CD8-positive, alpha-beta memory T cell (primary cell): ENCODE data around the gene BAZ2A. TPM values are rescaled to one million over a fixed set of nuclear protein-coding genes. Genes with fewer than 3 reads are reported as not detected.
"Not testable (repeated sequence)": the region's sequence is repeated elsewhere in the genome, so short reads cannot be mapped to it uniquely, and the experiment has no call there.

Experiments
- CTCF ChIA-PET: fragments of 350-600 bp; sonication (Branson Sonifier 250); formaldehyde crosslinking; loops from one replicate; lab custom pipeline; 2021; ENCODE audit warnings: antibody characterized with exemption; lab: Charles Lee
- POLR2A ChIA-PET: fragments of 350-600 bp; sonication (Branson Sonifier 250); formaldehyde crosslinking; loops from one replicate; lab custom pipeline; 2021; ENCODE audit warnings: antibody characterized with exemption; lab: Charles Lee
- DNase-seq, 5 donors: peaks; one replicate each; pipeline versions ENCODE4 v3.0.0 to v3.0.0-alpha.2; 2020 to 2022; ENCODE audit warnings: mixed read lengths in 1 of 5
- H3K27ac ChIP-seq: one replicate; pipeline ENCODE4 v1.7.0; 2013; ENCODE audit warnings: low read depth, mild to moderate bottlenecking, low read length, moderate library complexity
- H3K27me3 ChIP-seq: 2 replicates; pipeline ENCODE4 v1.7.0; 2013; ENCODE audit warnings: low read length, mild to moderate bottlenecking; ENCODE audit not compliant: insufficient read depth, poor library complexity, severe bottlenecking
- H3K36me3 ChIP-seq: 2 replicates; pipeline ENCODE4 v1.7.0; 2013; ENCODE audit warnings: mild to moderate bottlenecking, low read length, moderate library complexity; ENCODE audit not compliant: insufficient read depth
- H3K4me1 ChIP-seq: 2 replicates; pipeline ENCODE4 v1.7.0; 2013; ENCODE audit warnings: mild to moderate bottlenecking, low read length, moderate library complexity; ENCODE audit not compliant: insufficient read depth
- H3K4me3 ChIP-seq: 2 replicates; pipeline ENCODE4 v1.7.0; 2013; ENCODE audit warnings: mild to moderate bottlenecking, low read length
- H3K9me3 ChIP-seq: 2 replicates; pipeline ENCODE4 v1.7.0; 2013; ENCODE audit warnings: mild to moderate bottlenecking, low read length
- H3K27ac Mint-ChIP-seq, 8 donors: one replicate each; pipeline ENCODE4 v1.8.0; 2020 to 2021; ENCODE audit warnings: mixed read lengths in 8 of 8, mild to moderate bottlenecking in 6 of 8, inconsistent platforms in 3 of 8, moderate library complexity in 3 of 8
- H3K27me3 Mint-ChIP-seq, 2 donors: one replicate each; pipeline ENCODE4 v1.8.0; 2020 to 2021; ENCODE audit warnings: mixed read lengths in 2 of 2, mild to moderate bottlenecking in 1 of 2, moderate library complexity in 1 of 2
- H3K36me3 Mint-ChIP-seq, 3 donors: one replicate each; pipeline ENCODE4 v1.8.0; 2020 to 2021; ENCODE audit warnings: mixed read lengths in 3 of 3, inconsistent platforms in 1 of 3, mild to moderate bottlenecking in 1 of 3
- H3K4me1 Mint-ChIP-seq, 3 donors: one replicate each; pipeline ENCODE4 v1.8.0; 2020 to 2021; ENCODE audit warnings: mixed read lengths in 3 of 3, inconsistent platforms in 1 of 3, mild to moderate bottlenecking in 1 of 3
- H3K4me3 Mint-ChIP-seq, 7 donors: one replicate each; pipeline ENCODE4 v1.8.0; 2020 to 2021; ENCODE audit warnings: mixed read lengths in 7 of 7, mild to moderate bottlenecking in 6 of 7, moderate library complexity in 4 of 7, inconsistent platforms in 2 of 7
- H3K9me3 Mint-ChIP-seq, 5 donors: one replicate each; pipeline ENCODE4 v1.8.0; 2020 to 2022; ENCODE audit warnings: mixed read lengths in 5 of 5, mild to moderate bottlenecking in 3 of 5, moderate library complexity in 2 of 5, inconsistent platforms in 1 of 5
- polyA plus RNA-seq: library from polyadenylated mRNA; unstranded; fragments of 300-500 nt; fragmentation: Illumina TruSeq; gene quantifications from one replicate; pipeline ENCODE4 v1.2.3, GENCODE V29; 2021
- total RNA-seq, 2 experiments: library from RNA; stranded (reverse); gene quantifications; one replicate each; pipeline ENCODE4 v1.2.3, GENCODE V29; 2021

Gene BAZ2A
- total and polyA plus RNA-seq, 3 experiments from 2014 or later, result 36.4 to 89.1 (median 87.3) TPM

- H3K4me1 Mint-ChIP-seq, result peaks cover 17 to 27% (median 18%) of the 10 kb centered on the region in 3 donors
- ChIA-PET POLR2A (no interaction called here), CTCF (no interaction called here)
- H3K9me3 Mint-ChIP-seq, result no peaks in the 10 kb centered on the region
- Histone ChIP-seq H3K4me3 (no peak overlapping the region), H3K9me3 (no peaks in the 10 kb centered on the region), H3K27me3 (no peaks in the 10 kb centered on the region), H3K27ac (no peak overlapping the region), H3K36me3 (no peaks in the 10 kb centered on the region), H3K4me1 (peaks cover 18% of the 10 kb centered on the region)
- no peaks in the 10 kb centered on the region for H3K36me3 Mint-ChIP-seq
- H3K4me3 Mint-ChIP-seq, result no peak overlapping the region
- no peak overlapping the region for H3K27ac Mint-ChIP-seq
- no peaks in the 10 kb centered on the region for H3K27me3 Mint-ChIP-seq
- DNase-seq, result no peak
These were observed 51.1 kb downstream of the BAZ2A start for GRCh38 chr12:56578983-56579546.

GRCh38 chr12:56577248-56577647, 52.9 kb downstream of the BAZ2A start:
- H3K4me3 ChIP-seq, H3K4me3 Mint-ChIP-seq, H3K27ac ChIP-seq, H3K36me3 Mint-ChIP-seq, H3K27ac Mint-ChIP-seq, H3K36me3 ChIP-seq, H3K27me3 Mint-ChIP-seq, H3K9me3 Mint-ChIP-seq, H3K27me3 ChIP-seq, CTCF ChIA-PET, POLR2A ChIA-PET, H3K9me3 ChIP-seq, DNase-seq: not testable (repeated sequence)
- H3K4me1 ChIP-seq, result peaks cover 20% of the 10 kb centered on the region
- peaks cover 14 to 22% (median 15%) of the 10 kb centered on the region in 3 donors for H3K4me1 Mint-ChIP-seq

GRCh38 chr12:56574210-56574609, 55.9 kb downstream of the BAZ2A start:
- ChIA-PET CTCF (interaction anchor here (1.0 to 4.0 kb wide), 10 partner anchors 9 to 101 kb away, joined by 3 to 18 read pairs (median 4); partner anchors contain the start of genes BAZ2A and RBMS2), POLR2A (interaction anchor here (0.7 kb wide), 1 partner anchor 613 kb away, joined by 9 read pairs; no protein-coding TSS in a partner anchor)
- H3K4me1 Mint-ChIP-seq, result peaks cover 5 to 14% (median 7%) of the 10 kb centered on the region in 3 donors
- Histone ChIP-seq H3K27me3 (no peaks in the 10 kb centered on the region), H3K4me1 (peaks cover 18% of the 10 kb centered on the region), H3K36me3 (no peaks in the 10 kb centered on the region), H3K9me3 (no peaks in the 10 kb centered on the region), H3K4me3 (no peak overlapping the region), H3K27ac (no peak overlapping the region)
- no peaks in the 10 kb centered on the region for H3K9me3 Mint-ChIP-seq
- no peaks in the 10 kb centered on the region for H3K27me3 Mint-ChIP-seq
- H3K36me3 Mint-ChIP-seq, result no peaks in the 10 kb centered on the region
- H3K27ac Mint-ChIP-seq, result no peak overlapping the region
- no peak overlapping the region for H3K4me3 Mint-ChIP-seq
- no peak for DNase-seq

GRCh38 chr12:56572288-56572687, 57.8 kb downstream of the BAZ2A start:
- H3K27me3 Mint-ChIP-seq, result no peaks in the 10 kb centered on the region
- ChIA-PET CTCF (interaction anchor here (2.2 kb wide), 2 partner anchors 11 to 42 kb away, joined by 4 to 7 read pairs; no protein-coding TSS in a partner anchor), POLR2A (no interaction called here)
- DNase-seq, result no peak
- H3K27me3 ChIP-seq, result no peaks in the 10 kb centered on the region
- peak overlapping the region in 1 of 8 donors; percentile 47 for H3K27ac Mint-ChIP-seq
- no peak overlapping the region for H3K27ac ChIP-seq
- H3K4me3 ChIP-seq, result no peak overlapping the region
- no peaks in the 10 kb centered on the region for H3K36me3 ChIP-seq
- no peaks in the 10 kb centered on the region for H3K9me3 ChIP-seq
- H3K4me1 ChIP-seq, result peaks cover 19% of the 10 kb centered on the region
- H3K4me3 Mint-ChIP-seq, result no peak overlapping the region
- no peaks in the 10 kb centered on the region for H3K9me3 Mint-ChIP-seq
- no peaks in the 10 kb centered on the region for H3K36me3 Mint-ChIP-seq
- H3K4me1 Mint-ChIP-seq, result peaks cover 5 to 15% (median 7%) of the 10 kb centered on the region in 3 donors

- no peak for DNase-seq
- Histone ChIP-seq H3K27me3 (no peaks in the 10 kb centered on the region), H3K36me3 (no peaks in the 10 kb centered on the region), H3K9me3 (no peaks in the 10 kb centered on the region), H3K27ac (no peak overlapping the region), H3K4me3 (no peak overlapping the region), H3K4me1 (peaks cover 19% of the 10 kb centered on the region)
- Mint-ChIP-seq H3K4me3 (no peak overlapping the region), H3K4me1 (peaks cover 5 to 18% (median 7%) of the 10 kb centered on the region in 3 donors), H3K36me3 (no peaks in the 10 kb centered on the region), H3K27ac (no peak overlapping the region), H3K27me3 (no peaks in the 10 kb centered on the region), H3K9me3 (no peaks in the 10 kb centered on the region)
- ChIA-PET POLR2A (no interaction called here), CTCF (interaction anchor here (0.9 to 1.4 kb wide), 2 partner anchors 10 to 57 kb away, joined by 3 to 4 read pairs; no protein-coding TSS in a partner anchor)
These were observed 59.0 kb downstream of the BAZ2A start for GRCh38 chr12:56571121-56571520.

GRCh38 chr12:56568146-56568545, 62.0 kb downstream of the BAZ2A start:
- H3K4me3 Mint-ChIP-seq, result no peak overlapping the region
- H3K27ac ChIP-seq, result no peak overlapping the region
- no peaks in the 10 kb centered on the region for H3K9me3 Mint-ChIP-seq
- peaks cover 0 to 2% (median 0%) of the 10 kb centered on the region in 3 donors for H3K36me3 Mint-ChIP-seq
- no peak for DNase-seq
- peaks cover 14 to 21% (median 14%) of the 10 kb centered on the region in 3 donors for H3K4me1 Mint-ChIP-seq
- ChIA-PET CTCF (interaction anchor here (0.6 to 2.3 kb wide), 2 partner anchors 11 to 54 kb away, joined by 3 to 14 read pairs; no protein-coding TSS in a partner anchor), POLR2A (no interaction called here)
- no peaks in the 10 kb centered on the region for H3K9me3 ChIP-seq
- H3K36me3 ChIP-seq, result no peaks in the 10 kb centered on the region
- H3K27ac Mint-ChIP-seq, result no peak overlapping the region
- no peak overlapping the region for H3K4me3 ChIP-seq
- no peaks in the 10 kb centered on the region for H3K27me3 Mint-ChIP-seq
- H3K27me3 ChIP-seq, result no peaks in the 10 kb centered on the region
- H3K4me1 ChIP-seq, result peaks cover 27% of the 10 kb centered on the region

GRCh38 chr12:56565510-56566101, 64.5 kb downstream of the BAZ2A start:
- Mint-ChIP-seq H3K27me3 (no peaks in the 10 kb centered on the region), H3K36me3 (peaks cover 0 to 9% (median 3%) of the 10 kb centered on the region in 3 donors), H3K27ac (peak overlapping the region in 6 of 8 donors; percentile 14 to 79 (median 51)), H3K4me3 (peak overlapping the region in 4 of 7 donors; percentile 19 to 63 (median 35)), H3K4me1 (peaks cover 14 to 21% (median 14%) of the 10 kb centered on the region in 3 donors), H3K9me3 (no peaks in the 10 kb centered on the region)
- DNase-seq, result peak in 1 of 5 donors; percentile 15
- H3K36me3 ChIP-seq, result no peaks in the 10 kb centered on the region
- H3K27me3 ChIP-seq, result no peaks in the 10 kb centered on the region
- POLR2A ChIA-PET, result interaction anchor here (0.5 kb wide), 1 partner anchor 1345 kb away, joined by 3 read pairs; no protein-coding TSS in a partner anchor
- no peak overlapping the region for H3K4me3 ChIP-seq
- H3K9me3 ChIP-seq, result no peaks in the 10 kb centered on the region
- no peak overlapping the region for H3K27ac ChIP-seq
- CTCF ChIA-PET, result interaction anchor here (1.4 kb wide), 1 partner anchor 51 kb away, joined by 4 read pairs; no protein-coding TSS in a partner anchor
- H3K4me1 ChIP-seq, result peaks cover 22% of the 10 kb centered on the region

GRCh38 chr12:56551070-56551469, 79.1 kb downstream of the BAZ2A start:
- no peak overlapping the region for H3K4me3 Mint-ChIP-seq
- Histone ChIP-seq H3K36me3 (no peaks in the 10 kb centered on the region), H3K4me3 (no peak overlapping the region), H3K27me3 (no peaks in the 10 kb centered on the region), H3K9me3 (no peaks in the 10 kb centered on the region), H3K4me1 (no peaks in the 10 kb centered on the region), H3K27ac (no peak overlapping the region)
- H3K4me1 Mint-ChIP-seq, result no peaks in the 10 kb centered on the region
- H3K9me3 Mint-ChIP-seq, result no peaks in the 10 kb centered on the region
- ChIA-PET POLR2A (no interaction called here), CTCF (no interaction called here)
- no peaks in the 10 kb centered on the region for H3K27me3 Mint-ChIP-seq
- no peaks in the 10 kb centered on the region for H3K36me3 Mint-ChIP-seq
- no peak overlapping the region for H3K27ac Mint-ChIP-seq
- no peak for DNase-seq
